Effector memory CD8-positive, alpha-beta T cell (primary cell): ENCODE measurements around the gene S100P.
A peak's percentile ranks its signal among the peaks of the same experiment; 100 is the strongest.
"Not testable (repeated sequence)": the region's sequence is repeated elsewhere in the genome, so short reads cannot be mapped to it uniquely, and the experiment has no call there.

Experiments
- ATAC-seq: fragments of 150-1000 bp; cut with Tn5 transposase; replicated peaks from 2 replicates; pipeline ENCODE4 v1.10.0; 2021; ENCODE audit warnings: mild to moderate bottlenecking, moderate library complexity
- DNase-seq, 3 experiments: peaks; one replicate each; pipeline ENCODE4 v3.0.0; 2021
- H3K27ac Mint-ChIP-seq, 2 donors: one replicate each; pipeline ENCODE4 v1.8.0; 2022; ENCODE audit warnings: mild to moderate bottlenecking in 2 of 2, mixed read lengths in 2 of 2, moderate library complexity in 2 of 2
- H3K27me3 Mint-ChIP-seq, 2 donors: one replicate each; pipeline ENCODE4 v1.8.0; 2022; ENCODE audit warnings: mixed read lengths in 2 of 2
- H3K36me3 Mint-ChIP-seq: one replicate; pipeline ENCODE4 v1.8.0; 2022; ENCODE audit warnings: mild to moderate bottlenecking, moderate library complexity, mixed read lengths; ENCODE audit not compliant: insufficient read depth
- H3K4me1 Mint-ChIP-seq, 2 donors: one replicate each; pipeline ENCODE4 v1.8.0; 2022; ENCODE audit warnings: low read depth in 2 of 2, mixed read lengths in 2 of 2
- H3K4me3 Mint-ChIP-seq, 2 donors: one replicate each; pipeline ENCODE4 v1.8.0; 2022; ENCODE audit warnings: mild to moderate bottlenecking in 2 of 2, mixed read lengths in 2 of 2, moderate library complexity in 2 of 2
- H3K9me3 Mint-ChIP-seq, 2 donors: one replicate each; pipeline ENCODE4 v1.8.0; 2022; ENCODE audit warnings: mixed read lengths in 2 of 2

S100P gene

DNA sequence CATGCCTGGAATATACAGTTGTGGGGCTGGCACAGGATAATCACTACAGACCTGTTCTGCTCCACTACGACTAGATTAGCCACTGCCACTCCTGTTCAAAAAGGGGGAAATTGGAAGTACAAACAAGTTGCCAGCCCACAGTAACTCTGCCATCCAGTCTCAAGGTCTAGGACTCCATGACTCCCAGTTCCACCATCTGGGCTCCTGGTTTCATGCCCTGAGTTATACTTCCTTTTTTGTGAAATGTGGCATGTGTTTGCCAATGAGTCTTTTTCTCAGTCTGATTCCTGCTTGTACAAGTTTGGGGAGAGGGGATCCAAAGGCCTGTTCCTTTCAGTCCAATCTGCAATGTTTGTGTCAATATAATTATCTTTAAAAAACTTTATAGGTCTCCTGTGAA lies 21.3 kb downstream of the S100P start:
- Mint-ChIP-seq H3K36me3 (peaks cover 33% of the 10 kb centered on the region), H3K4me1 (peaks cover 19 to 35% of the 10 kb centered on the region in 2 donors), H3K4me3 (no peak overlapping the region), H3K27ac (peak overlapping the region in 1 of 2 donors; percentile 98), H3K9me3 (no peaks in the 10 kb centered on the region), H3K27me3 (no peaks in the 10 kb centered on the region)
- ATAC-seq: no peak
- DNase-seq: no peak

DNA sequence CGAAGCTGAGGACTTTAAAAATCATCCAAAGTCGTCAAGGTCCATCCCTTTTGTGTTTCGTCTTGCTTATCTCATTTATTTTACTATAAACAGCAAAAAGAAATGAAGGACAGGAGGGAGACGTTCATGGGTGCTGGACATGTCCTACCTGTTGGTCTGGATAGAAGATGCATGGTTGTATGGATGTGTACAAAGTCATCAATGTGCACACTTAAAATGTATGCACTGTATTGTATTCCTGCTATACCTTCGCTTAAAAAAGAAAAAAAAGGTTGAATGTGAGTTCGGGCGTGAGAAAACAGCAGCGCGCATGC lies 22.0 kb downstream of the S100P start:
- H3K27ac Mint-ChIP-seq: peak overlapping the region; percentile 94 to 98
- peak overlapping the region; percentile 88 to 96 for H3K4me3 Mint-ChIP-seq
- H3K36me3 Mint-ChIP-seq: peaks cover 39% of the 10 kb centered on the region
- ATAC-seq: no peak
- H3K27me3 Mint-ChIP-seq: no peaks in the 10 kb centered on the region
- no peak for DNase-seq
- peaks cover 19 to 31% of the 10 kb centered on the region in 2 donors for H3K4me1 Mint-ChIP-seq
- H3K9me3 Mint-ChIP-seq: no peaks in the 10 kb centered on the region

DNA sequence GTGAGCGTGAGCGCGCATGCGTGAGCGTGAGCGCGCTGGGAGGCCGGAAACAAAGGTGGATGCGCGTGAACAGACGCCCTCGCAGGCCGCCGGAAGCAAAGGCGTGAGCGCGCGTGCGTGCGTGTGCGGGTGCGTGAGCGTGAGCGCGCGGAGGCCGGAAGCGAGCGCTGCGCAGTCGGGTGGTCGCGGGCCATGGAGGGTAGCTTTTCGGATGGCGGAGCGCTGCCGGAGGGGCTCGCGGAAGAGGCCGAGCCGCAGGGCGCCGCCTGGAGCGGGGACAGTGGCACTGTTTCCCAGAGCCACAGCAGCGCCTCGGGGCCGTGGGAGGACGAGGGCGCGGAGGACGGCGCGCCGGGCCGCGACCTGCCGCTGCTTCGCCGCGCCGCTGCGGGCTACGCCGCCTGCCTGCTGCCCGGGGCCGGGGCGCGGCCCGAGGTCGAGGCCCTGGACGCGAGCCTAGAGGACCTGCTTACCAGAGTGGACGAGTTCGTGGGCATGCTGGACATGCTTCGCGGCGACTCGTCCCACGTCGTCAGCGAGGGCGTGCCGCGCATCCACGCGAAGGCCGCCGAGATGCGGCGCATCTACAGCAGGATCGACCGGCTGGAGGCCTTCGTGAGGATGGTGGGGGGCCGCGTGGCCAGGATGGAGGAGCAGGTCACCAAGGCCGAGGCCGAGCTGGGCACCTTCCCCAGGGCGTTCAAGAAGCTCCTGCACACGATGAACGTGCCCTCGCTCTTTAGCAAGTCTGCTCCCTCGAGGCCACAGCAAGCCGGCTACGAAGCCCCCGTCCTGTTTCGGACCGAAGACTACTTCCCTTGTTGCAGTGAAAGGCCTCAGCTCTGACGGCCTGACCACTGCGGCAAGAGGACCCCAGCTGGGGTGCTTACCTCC lies 22.6 kb downstream of the S100P start, which contains the start of gene BLOC1S4:
BLOC1S4 (plus strand) TSS at position 157 of the 894 bp plus-strand sequence; CDS start at position 193, 36 bp downstream.
- Mint-ChIP-seq H3K27ac (peak within 1 kb of the TSS; percentile 94 to 98), H3K36me3 (peaks cover 39% of the 10 kb centered on the region), H3K4me3 (peak within 1 kb of the TSS; percentile 88 to 96), H3K27me3 (no peaks in the 10 kb centered on the region), H3K9me3 (no peaks in the 10 kb centered on the region), H3K4me1 (peaks cover 17 to 25% of the 10 kb centered on the region in 2 donors)
- peak; percentile 83 to 88 (median 86) for DNase-seq
- peak; percentile 86 for ATAC-seq

DNA sequence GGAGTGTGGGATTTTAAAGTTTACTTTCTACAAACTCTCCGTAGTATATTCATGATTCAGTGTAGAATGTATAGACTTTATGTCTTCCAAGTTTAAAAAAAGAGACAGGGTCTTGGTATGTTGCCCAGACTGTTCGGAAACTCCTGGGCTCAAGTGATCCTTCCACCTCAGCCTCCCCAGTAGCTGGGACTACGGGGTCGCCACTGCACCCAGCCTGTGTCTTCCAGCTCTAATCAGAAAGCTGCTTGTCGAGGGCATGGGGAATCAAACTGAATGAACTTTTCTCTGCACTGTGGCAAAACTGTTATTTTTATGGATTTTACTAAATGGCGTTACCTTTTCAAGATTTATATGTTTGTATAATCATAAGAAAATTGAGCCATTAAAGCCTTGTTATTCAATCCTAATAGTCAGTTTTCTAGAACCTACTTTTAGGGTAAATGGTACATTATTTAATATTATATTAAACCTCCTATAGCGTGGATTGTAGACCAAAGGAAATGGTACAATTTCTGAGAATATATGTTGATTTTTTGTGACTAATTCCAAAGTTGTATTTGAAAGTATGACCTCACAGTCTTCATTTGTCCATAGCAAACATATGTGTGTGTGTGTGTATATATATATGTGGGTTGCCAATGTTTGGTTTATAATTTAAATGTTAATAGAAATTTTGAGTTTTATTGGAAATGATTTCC lies 23.4 kb downstream of the S100P start:
- peak overlapping the region; percentile 88 to 96 for H3K4me3 Mint-ChIP-seq
- H3K27me3 Mint-ChIP-seq: no peaks in the 10 kb centered on the region
- DNase-seq: no peak

DNA sequence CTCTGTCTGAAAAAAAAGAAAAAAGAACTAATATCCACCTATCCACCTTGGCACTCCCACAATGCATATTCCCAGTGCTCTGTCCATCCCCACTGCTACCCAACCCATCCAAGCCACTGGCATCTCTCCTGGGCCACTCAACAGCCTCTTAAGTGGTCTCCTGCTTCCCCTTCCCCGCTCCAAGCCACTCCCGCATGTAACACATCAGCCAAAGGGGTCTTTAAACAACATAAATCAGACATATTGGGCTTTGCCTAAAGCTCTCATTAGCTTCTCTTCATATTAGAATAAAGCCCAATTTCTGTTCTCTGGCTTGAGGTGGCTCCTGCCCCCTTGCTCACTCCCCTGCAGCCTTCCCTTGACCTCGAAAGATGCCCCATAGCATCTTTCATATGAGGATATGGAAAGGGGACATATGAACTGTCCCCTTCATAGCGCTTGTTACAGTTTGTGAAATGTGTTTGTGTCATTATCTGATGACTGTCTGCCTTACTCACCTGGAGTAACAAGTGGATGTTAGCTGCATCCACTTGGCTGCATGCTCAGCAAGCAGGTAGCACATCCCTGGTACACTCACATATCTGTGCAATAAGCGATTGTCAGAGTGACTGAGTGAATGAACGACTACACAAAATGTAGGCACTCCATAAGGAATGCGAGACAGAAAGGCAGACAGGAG lies 25.4 kb downstream of the S100P start:
- DNase-seq: no peak
- H3K4me1 Mint-ChIP-seq: peaks cover 17 to 24% of the 10 kb centered on the region in 2 donors
- H3K9me3 Mint-ChIP-seq: no peaks in the 10 kb centered on the region
- peak overlapping the region; percentile 31 to 81 for H3K27ac Mint-ChIP-seq
- H3K27me3 Mint-ChIP-seq: no peaks in the 10 kb centered on the region
- ATAC-seq: no peak
- H3K4me3 Mint-ChIP-seq: peak overlapping the region; percentile 24 to 40
- H3K36me3 Mint-ChIP-seq: peaks cover 39% of the 10 kb centered on the region

More for the DNA sequence above, 23.4 kb downstream of the S100P start:
- peaks cover 17 to 24% of the 10 kb centered on the region in 2 donors for H3K4me1 Mint-ChIP-seq
- peaks cover 39% of the 10 kb centered on the region for H3K36me3 Mint-ChIP-seq
- H3K27ac Mint-ChIP-seq: peak overlapping the region; percentile 94 to 98
- no peaks in the 10 kb centered on the region for H3K9me3 Mint-ChIP-seq
- no peak for ATAC-seq

DNA sequence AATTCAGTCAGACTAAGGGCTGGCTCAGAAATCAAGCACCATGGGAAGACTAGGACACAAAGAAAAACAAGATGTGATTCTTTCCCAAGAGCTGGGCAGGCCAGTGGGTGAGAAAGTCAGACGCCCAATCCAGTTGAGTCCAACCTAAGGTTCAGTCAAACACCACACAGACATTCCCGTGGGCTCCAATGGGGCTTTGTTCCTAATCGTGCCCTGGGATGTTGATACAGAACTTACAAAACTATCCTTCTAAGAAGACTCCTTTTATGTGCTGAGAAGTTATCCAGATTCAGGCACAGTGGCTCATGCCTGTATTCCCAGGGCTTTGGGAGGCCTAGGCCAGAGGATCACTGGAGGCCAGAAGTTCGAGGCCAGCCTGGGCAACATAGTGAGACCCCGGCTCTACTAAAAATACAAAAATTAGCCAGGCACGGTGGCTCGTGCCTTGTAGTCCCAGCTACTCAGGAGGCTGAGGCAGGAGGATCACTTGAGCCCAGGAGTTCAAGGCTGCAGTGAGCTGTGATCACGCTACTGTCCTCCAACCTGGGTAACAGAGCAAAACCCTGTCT lies 26.0 kb downstream of the S100P start:
- Mint-ChIP-seq H3K36me3 (peaks cover 41% of the 10 kb centered on the region), H3K27me3 (no peaks in the 10 kb centered on the region), H3K27ac (no peak overlapping the region), H3K9me3 (no peaks in the 10 kb centered on the region), H3K4me3 (peak overlapping the region; percentile 65 to 70), H3K4me1 (peaks cover 17 to 24% of the 10 kb centered on the region in 2 donors)
- ATAC-seq: no peak
- no peak for DNase-seq

DNA sequence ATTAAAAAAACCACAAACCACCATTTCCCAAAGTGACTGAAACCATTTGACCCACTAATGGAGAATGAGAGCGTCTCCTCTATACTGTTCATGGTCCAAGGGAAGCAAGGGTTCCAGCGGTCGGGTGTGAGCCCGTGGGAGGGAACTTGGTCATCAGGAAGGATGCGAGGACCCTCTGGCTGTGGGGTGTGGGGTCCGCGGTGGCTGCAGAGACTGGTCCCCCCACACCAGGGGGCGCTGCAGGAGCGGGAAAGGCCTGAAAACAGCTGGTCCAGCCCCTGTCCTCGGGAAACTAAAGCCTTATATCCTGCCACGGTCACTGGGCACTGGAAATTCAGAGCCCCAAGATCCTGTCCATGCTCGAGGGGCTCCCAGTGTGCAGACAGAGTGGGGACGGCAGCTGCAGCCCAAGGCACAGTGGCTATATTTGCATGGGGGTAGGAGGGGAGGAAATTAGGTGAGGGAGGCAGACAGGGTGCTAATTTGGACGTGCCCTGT lies 26.6 kb downstream of the S100P start:
- ATAC-seq (peak; percentile 27), DNase-seq (peak; percentile 79 to 83 (median 81))
- H3K27ac Mint-ChIP-seq: no peak overlapping the region
- H3K4me1 Mint-ChIP-seq: peaks cover 17 to 24% of the 10 kb centered on the region in 2 donors
- no peaks in the 10 kb centered on the region for H3K9me3 Mint-ChIP-seq
- H3K27me3 Mint-ChIP-seq: no peaks in the 10 kb centered on the region
- peaks cover 41% of the 10 kb centered on the region for H3K36me3 Mint-ChIP-seq
- H3K4me3 Mint-ChIP-seq: peak overlapping the region; percentile 65 to 70

DNA sequence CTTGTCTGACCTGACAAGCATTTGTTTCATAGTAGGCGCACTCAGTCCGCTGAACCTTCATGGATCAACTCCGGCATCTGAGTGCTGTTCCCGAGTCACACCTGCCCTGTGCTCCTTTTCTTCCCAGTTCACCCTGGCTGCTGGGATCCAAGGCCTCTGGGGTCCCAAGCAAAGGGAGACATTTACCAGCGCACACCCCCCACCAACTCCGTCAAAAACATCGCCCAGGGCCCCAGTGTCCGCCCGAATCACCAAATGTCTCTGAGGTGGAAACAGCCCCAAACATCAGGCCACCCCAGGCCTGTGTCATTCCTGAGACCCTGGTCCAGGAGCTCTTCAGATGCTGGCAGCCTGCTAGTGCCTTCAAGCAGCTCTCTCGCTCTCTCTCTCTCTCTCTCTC lies 27.4 kb downstream of the S100P start:
- no peaks in the 10 kb centered on the region for H3K27me3 Mint-ChIP-seq
- peaks cover 34% of the 10 kb centered on the region for H3K36me3 Mint-ChIP-seq
- H3K27ac Mint-ChIP-seq: no peak overlapping the region
- DNase-seq: no peak
- peaks cover 11 to 17% of the 10 kb centered on the region in 2 donors for H3K4me1 Mint-ChIP-seq
- no peak for ATAC-seq
- no peaks in the 10 kb centered on the region for H3K9me3 Mint-ChIP-seq
- no peak overlapping the region for H3K4me3 Mint-ChIP-seq

DNA sequence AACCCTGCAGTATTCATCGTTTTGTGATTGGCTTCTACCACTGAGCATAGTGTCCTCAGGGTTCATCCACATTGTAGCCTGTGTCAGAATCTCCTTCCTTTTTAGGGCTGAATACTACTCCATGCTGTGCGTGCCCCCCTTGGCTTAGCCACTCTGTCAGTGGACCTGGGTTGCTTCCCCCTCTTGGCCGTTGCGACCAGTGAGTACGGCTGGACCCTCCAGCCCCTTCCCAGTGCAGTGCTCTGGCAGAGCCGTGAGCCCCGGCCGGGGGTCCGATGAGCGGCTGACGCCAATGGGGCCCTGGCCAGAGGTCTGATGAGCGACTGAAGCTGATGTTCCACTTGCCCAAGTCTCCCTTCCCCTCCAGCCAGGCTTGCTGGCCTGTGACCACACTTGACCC lies 29.2 kb downstream of the S100P start:
- Mint-ChIP-seq H3K4me3 (no peak overlapping the region), H3K4me1 (peaks cover 11 to 13% of the 10 kb centered on the region in 2 donors), H3K36me3 (peaks cover 26% of the 10 kb centered on the region), H3K27me3 (no peaks in the 10 kb centered on the region), H3K9me3 (no peaks in the 10 kb centered on the region), H3K27ac (no peak overlapping the region)
- DNase-seq: no peak
- no peak for ATAC-seq

DNA sequence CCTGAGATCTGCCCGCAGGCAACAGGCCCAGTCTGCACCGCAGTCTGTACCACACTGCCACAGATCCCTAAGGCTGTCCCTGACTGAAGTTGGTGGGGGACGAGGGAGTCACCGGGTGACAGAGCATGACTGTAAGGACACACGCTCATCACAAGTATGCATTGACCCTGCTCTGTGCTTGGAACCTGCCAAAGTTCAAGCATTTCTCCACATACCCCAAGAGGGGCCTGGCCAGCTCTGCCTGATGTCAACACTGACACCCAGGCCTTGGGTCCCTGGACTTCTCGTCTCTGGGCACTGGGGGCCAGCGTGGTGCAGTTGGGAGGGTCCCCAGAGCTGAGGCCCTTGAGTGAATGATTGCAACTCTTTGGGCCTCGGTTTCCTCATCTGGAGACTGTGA lies 30.2 kb downstream of the S100P start:
- ATAC-seq: no peak
- DNase-seq: no peak
- peaks cover 19% of the 10 kb centered on the region for H3K36me3 Mint-ChIP-seq
- no peak overlapping the region for H3K4me3 Mint-ChIP-seq
- H3K27me3 Mint-ChIP-seq: no peaks in the 10 kb centered on the region
- H3K4me1 Mint-ChIP-seq: peaks cover 7 to 10% of the 10 kb centered on the region in 2 donors
- no peak overlapping the region for H3K27ac Mint-ChIP-seq
- H3K9me3 Mint-ChIP-seq: no peaks in the 10 kb centered on the region

DNA sequence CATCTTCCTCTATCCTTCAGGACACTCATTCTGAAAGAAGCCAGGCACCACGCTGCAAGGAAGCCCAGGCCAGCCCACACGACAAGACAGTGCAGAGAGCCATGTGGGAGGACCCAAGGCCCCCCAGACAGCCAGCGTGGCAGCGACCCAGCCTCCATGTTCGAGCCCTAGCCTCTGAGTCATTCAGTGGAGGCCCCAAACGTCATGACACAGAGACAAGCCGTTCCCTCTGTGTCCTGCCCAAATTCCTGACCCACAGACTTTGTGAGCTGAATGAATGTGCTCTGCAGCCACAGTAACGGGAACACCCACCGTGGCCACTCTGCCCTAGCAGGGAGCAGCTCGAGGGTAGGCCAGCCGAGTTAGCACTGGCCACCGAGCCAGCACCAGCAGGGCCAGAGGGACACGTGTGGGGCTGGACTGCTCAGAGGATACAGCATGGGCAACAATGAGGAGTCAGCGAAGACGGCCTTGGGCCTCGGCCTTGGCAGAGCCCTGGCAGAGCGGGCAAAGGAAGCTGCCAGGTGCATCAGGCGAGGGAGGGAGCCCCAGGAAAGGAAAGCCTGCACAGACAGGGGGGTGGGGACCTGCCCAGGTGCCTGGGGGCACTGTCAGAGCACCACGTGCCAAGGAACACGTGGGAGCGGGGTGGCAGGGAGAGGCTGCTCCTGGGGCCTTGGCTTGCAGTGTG lies 30.9 kb downstream of the S100P start:
- H3K27me3 Mint-ChIP-seq: no peaks in the 10 kb centered on the region
- H3K4me3 Mint-ChIP-seq: no peak overlapping the region
- H3K36me3 Mint-ChIP-seq: peaks cover 12% of the 10 kb centered on the region
- peaks cover 3 to 4% of the 10 kb centered on the region in 2 donors for H3K4me1 Mint-ChIP-seq
- H3K9me3 Mint-ChIP-seq: no peaks in the 10 kb centered on the region
- no peak overlapping the region for H3K27ac Mint-ChIP-seq
- ATAC-seq: no peak
- no peak for DNase-seq

DNA sequence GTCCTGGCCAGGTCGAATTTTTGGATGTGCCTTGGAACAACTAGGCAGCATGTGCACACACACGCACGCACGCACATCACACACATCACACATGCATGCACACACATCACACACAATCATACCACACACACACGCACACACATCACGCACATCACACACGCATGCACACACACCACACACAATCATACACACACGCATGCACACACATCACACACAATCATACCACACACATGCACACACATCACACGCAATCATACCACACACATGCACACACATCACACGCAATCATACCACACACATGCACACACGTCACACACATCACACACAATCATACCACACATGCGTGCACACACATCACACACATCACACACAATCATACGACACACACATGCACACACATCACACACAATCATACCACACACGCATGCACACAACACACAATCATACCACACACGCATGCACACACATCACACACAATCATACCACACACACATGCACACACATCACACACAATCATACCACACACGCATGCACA lies 31.8 kb downstream of the S100P start:
- not testable (repeated sequence) for ATAC-seq, H3K36me3 Mint-ChIP-seq, H3K4me1 Mint-ChIP-seq, H3K9me3 Mint-ChIP-seq, H3K27me3 Mint-ChIP-seq, H3K4me3 Mint-ChIP-seq, DNase-seq, H3K27ac Mint-ChIP-seq
